ENCODE data around the gene TOR1A. TPM values are rescaled to one million over a fixed set of nuclear protein-coding genes. Genes with fewer than 3 reads are reported as not detected.
A peak's percentile ranks its signal among the peaks of the same experiment; 100 is the strongest.

Gene TOR1A
- 12.0 TPM for total RNA-seq
- long read RNA-seq, transcript TOR1A-201 (5 exons, 2,076 nt), result major isoform, 30 of 30 reads
- long read RNA-seq, partial matches to known transcripts, result 0 of 30 reads
- long read RNA-seq, other reads (novel, unspliced or antisense), result 0 of 30 reads

- DNase-seq, result peak; percentile 97
- intact Hi-C loops (cut with DNase I), result no loop called here
- ATAC-seq (ENCODE audit: poor library complexity), result peak; percentile 97
Observed at GRCh38 chr9:129823935-129824601, at the start of gene TOR1A. Gene TOR1A (minus strand): TSS chr9:129824136. CDS start chr9:129824085, 51 bp downstream.

GRCh38 chr9:129871046-129871445 is 47.1 kb upstream of the TOR1A start:
- ATAC-seq (ENCODE audit: poor library complexity) (no peak), DNase-seq (no peak)
- intact Hi-C loops (cut with DNase I), result no loop called here

- ATAC-seq (ENCODE audit: poor library complexity), result peak; percentile 16
- intact Hi-C loops (cut with DNase I), result no loop called here
- no peak for DNase-seq
Observed at GRCh38 chr9:129869585-129870501, 45.9 kb upstream of the TOR1A start.

- intact Hi-C loops (cut with DNase I), result no loop called here
- ATAC-seq (ENCODE audit: poor library complexity), result peak; percentile 17
- DNase-seq, result no peak
Observed at GRCh38 chr9:129868872-129869486, 45.0 kb upstream of the TOR1A start.

GRCh38 chr9:129868023-129868871 is 44.3 kb upstream of the TOR1A start:
- ATAC-seq (ENCODE audit: poor library complexity), result no peak
- no peak for DNase-seq
- intact Hi-C loops (cut with DNase I), result no loop called here

- intact Hi-C loops (cut with DNase I), result no loop called here
- DNase-seq, result no peak
- no peak for ATAC-seq (ENCODE audit: poor library complexity)
Observed at GRCh38 chr9:129867136-129868022, 43.4 kb upstream of the TOR1A start.

- intact Hi-C loops (cut with DNase I), result no loop called here
- no peak for DNase-seq
- ATAC-seq (ENCODE audit: poor library complexity), result no peak
Observed at GRCh38 chr9:129866394-129867135, 42.6 kb upstream of the TOR1A start.

GRCh38 chr9:129865668-129866320 is 41.9 kb upstream of the TOR1A start:
- intact Hi-C loops (cut with DNase I), result no loop called here
- no peak for ATAC-seq (ENCODE audit: poor library complexity)
- no peak for DNase-seq

- ATAC-seq (ENCODE audit: poor library complexity) (no peak), DNase-seq (no peak)
- intact Hi-C loops (cut with DNase I), result no loop called here
Observed at GRCh38 chr9:129864991-129865647, 41.2 kb upstream of the TOR1A start.

GRCh38 chr9:129863059-129863690 is 39.2 kb upstream of the TOR1A start:
- intact Hi-C loops (cut with DNase I), result no loop called here
- DNase-seq (no peak), ATAC-seq (ENCODE audit: poor library complexity) (peak; percentile 25)

GRCh38 chr9:129861447-129861827 is 37.5 kb upstream of the TOR1A start:
- no peak for ATAC-seq (ENCODE audit: poor library complexity)
- no peak for DNase-seq
- intact Hi-C loops (cut with DNase I), result no loop called here

- ATAC-seq (ENCODE audit: poor library complexity), result no peak
- intact Hi-C loops (cut with DNase I), result no loop called here
- no peak for DNase-seq
Observed at GRCh38 chr9:129860653-129861446, 36.9 kb upstream of the TOR1A start.

GRCh38 chr9:129858167-129858962 is 34.4 kb upstream of the TOR1A start:
- ATAC-seq (ENCODE audit: poor library complexity) (no peak), DNase-seq (no peak)
- intact Hi-C loops (cut with DNase I), result no loop called here

- DNase-seq, result no peak
- intact Hi-C loops (cut with DNase I), result no loop called here
- ATAC-seq (ENCODE audit: poor library complexity), result no peak
Observed at GRCh38 chr9:129857207-129857606, 33.3 kb upstream of the TOR1A start.

Measured in Right ventricle myocardium superior (tissue), 1 donor.